ENCODE data around the gene NEK7. TPM values are rescaled to one million over a fixed set of nuclear protein-coding genes. Genes with fewer than 3 reads are reported as not detected.

NEK7 gene
- total and polyA plus RNA-seq, 9 of the 15 experiments (the other 6 are each of a cell fraction or from before 2014, with no cell fraction given) = 8.5 to 37.3 (median 27.7) TPM

DNA sequence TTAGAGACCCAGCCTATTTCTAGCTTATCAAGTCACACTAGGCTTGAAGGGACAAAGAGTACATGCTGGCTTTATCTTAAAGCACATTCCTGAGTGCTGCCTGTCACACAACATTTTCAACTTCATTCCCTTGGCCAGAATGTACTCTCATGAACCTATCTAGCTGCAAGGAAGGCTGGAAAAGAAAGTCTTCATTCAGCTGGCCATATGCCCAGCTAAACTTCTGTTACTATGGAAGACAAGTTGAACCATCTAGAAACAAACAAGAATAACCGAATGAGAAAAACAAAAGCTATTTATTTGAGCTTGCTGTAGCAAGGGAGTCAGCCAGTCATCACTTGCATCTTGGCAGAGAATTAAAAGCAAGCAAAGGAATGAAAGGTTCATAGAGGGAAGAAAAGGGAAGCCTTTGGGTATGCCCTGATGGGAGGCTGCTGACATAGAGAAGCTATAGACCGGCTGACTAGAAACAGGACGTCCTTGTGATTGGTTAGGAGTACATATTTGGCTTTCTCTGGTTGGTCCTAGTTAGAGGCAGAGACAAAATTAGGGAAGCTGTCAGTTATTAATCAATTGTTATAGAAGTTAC lies 108.4 kb downstream of the NEK7 start (continued):
- TF ChIP-seq TRIM24 (IDR thresholded peaks at IDR 0.05) = peak in 1 of 2 experiments; percentile 37; a peak in 1 of 4 replicates
- no peak for TF ChIP-seq ZNF57 (CRISPR knock-in tag; IDR thresholded peaks at IDR 0.05)
- TF ChIP-seq, protein P1, sequence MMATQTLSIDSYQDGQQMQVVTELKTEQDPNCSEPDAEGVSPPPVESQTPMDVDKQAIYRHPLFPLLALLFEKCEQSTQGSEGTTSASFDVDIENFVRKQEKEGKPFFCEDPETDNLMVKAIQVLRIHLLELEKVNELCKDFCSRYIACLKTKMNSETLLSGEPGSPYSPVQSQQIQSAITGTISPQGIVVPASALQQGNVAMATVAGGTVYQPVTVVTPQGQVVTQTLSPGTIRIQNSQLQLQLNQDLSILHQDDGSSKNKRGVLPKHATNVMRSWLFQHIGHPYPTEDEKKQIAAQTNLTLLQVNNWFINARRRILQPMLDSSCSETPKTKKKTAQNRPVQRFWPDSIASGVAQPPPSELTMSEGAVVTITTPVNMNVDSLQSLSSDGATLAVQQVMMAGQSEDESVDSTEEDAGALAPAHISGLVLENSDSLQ (IDR thresholded peaks at IDR 0.05) = peak; percentile 52; the same call in 1 of the 2 replicates
- TF ChIP-seq ZNF551 (CRISPR knock-in tag; IDR thresholded peaks at IDR 0.05) = no peak
- TF ChIP-seq TRIM28 (IDR thresholded peaks at IDR 0.05) = 0 out of 2 replicates have a peak, but pooled peaks have one; percentile 49
- TF ChIP-seq EHMT2 (IDR thresholded peaks at IDR 0.05) = peak; percentile 38; the same call in 1 of the 2 replicates
- TF ChIP-seq STAG1 (CRISPR knock-in tag; IDR thresholded peaks at IDR 0.05; ENCODE audit: borderline replicate concordance) = no peak
- no peak for TF ChIP-seq ZNF785 (CRISPR knock-in tag; IDR thresholded peaks at IDR 0.05)
- TF ChIP-seq TEAD4 (IDR thresholded peaks at IDR 0.05; ENCODE audit: low read length) = peak; percentile 60
- TF ChIP-seq TEAD4 (CRISPR knock-in tag; IDR thresholded peaks at IDR 0.05; ENCODE audit: borderline replicate concordance) = no peak
- peak; percentile 62; the same call in 1 of the 2 replicates for TF ChIP-seq TCF3 (CRISPR knock-in tag; IDR thresholded peaks at IDR 0.05)
- TF ChIP-seq MTA2 (IDR thresholded peaks at IDR 0.05; ENCODE audit: low read depth) = 0 out of 2 replicates have a peak, but pooled peaks have one; percentile 9
- TF ChIP-seq, protein P2, sequence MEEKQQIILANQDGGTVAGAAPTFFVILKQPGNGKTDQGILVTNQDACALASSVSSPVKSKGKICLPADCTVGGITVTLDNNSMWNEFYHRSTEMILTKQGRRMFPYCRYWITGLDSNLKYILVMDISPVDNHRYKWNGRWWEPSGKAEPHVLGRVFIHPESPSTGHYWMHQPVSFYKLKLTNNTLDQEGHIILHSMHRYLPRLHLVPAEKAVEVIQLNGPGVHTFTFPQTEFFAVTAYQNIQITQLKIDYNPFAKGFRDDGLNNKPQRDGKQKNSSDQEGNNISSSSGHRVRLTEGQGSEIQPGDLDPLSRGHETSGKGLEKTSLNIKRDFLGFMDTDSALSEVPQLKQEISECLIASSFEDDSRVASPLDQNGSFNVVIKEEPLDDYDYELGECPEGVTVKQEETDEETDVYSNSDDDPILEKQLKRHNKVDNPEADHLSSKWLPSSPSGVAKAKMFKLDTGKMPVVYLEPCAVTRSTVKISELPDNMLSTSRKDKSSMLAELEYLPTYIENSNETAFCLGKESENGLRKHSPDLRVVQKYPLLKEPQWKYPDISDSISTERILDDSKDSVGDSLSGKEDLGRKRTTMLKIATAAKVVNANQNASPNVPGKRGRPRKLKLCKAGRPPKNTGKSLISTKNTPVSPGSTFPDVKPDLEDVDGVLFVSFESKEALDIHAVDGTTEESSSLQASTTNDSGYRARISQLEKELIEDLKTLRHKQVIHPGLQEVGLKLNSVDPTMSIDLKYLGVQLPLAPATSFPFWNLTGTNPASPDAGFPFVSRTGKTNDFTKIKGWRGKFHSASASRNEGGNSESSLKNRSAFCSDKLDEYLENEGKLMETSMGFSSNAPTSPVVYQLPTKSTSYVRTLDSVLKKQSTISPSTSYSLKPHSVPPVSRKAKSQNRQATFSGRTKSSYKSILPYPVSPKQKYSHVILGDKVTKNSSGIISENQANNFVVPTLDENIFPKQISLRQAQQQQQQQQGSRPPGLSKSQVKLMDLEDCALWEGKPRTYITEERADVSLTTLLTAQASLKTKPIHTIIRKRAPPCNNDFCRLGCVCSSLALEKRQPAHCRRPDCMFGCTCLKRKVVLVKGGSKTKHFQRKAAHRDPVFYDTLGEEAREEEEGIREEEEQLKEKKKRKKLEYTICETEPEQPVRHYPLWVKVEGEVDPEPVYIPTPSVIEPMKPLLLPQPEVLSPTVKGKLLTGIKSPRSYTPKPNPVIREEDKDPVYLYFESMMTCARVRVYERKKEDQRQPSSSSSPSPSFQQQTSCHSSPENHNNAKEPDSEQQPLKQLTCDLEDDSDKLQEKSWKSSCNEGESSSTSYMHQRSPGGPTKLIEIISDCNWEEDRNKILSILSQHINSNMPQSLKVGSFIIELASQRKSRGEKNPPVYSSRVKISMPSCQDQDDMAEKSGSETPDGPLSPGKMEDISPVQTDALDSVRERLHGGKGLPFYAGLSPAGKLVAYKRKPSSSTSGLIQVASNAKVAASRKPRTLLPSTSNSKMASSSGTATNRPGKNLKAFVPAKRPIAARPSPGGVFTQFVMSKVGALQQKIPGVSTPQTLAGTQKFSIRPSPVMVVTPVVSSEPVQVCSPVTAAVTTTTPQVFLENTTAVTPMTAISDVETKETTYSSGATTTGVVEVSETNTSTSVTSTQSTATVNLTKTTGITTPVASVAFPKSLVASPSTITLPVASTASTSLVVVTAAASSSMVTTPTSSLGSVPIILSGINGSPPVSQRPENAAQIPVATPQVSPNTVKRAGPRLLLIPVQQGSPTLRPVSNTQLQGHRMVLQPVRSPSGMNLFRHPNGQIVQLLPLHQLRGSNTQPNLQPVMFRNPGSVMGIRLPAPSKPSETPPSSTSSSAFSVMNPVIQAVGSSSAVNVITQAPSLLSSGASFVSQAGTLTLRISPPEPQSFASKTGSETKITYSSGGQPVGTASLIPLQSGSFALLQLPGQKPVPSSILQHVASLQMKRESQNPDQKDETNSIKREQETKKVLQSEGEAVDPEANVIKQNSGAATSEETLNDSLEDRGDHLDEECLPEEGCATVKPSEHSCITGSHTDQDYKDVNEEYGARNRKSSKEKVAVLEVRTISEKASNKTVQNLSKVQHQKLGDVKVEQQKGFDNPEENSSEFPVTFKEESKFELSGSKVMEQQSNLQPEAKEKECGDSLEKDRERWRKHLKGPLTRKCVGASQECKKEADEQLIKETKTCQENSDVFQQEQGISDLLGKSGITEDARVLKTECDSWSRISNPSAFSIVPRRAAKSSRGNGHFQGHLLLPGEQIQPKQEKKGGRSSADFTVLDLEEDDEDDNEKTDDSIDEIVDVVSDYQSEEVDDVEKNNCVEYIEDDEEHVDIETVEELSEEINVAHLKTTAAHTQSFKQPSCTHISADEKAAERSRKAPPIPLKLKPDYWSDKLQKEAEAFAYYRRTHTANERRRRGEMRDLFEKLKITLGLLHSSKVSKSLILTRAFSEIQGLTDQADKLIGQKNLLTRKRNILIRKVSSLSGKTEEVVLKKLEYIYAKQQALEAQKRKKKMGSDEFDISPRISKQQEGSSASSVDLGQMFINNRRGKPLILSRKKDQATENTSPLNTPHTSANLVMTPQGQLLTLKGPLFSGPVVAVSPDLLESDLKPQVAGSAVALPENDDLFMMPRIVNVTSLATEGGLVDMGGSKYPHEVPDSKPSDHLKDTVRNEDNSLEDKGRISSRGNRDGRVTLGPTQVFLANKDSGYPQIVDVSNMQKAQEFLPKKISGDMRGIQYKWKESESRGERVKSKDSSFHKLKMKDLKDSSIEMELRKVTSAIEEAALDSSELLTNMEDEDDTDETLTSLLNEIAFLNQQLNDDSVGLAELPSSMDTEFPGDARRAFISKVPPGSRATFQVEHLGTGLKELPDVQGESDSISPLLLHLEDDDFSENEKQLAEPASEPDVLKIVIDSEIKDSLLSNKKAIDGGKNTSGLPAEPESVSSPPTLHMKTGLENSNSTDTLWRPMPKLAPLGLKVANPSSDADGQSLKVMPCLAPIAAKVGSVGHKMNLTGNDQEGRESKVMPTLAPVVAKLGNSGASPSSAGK (IDR thresholded peaks at IDR 0.05) = no peak
- TF ChIP-seq TAL1 (IDR thresholded peaks at IDR 0.05) = peak; percentile 38; the same call in 1 of the 2 replicates
- no peak for TF ChIP-seq SMARCE1 (IDR thresholded peaks at IDR 0.05)
- TF ChIP-seq BRCA1 (IDR thresholded peaks at IDR 0.05) = no peak
- no peak for TF ChIP-seq BRCA1 (CRISPR knock-in tag; IDR thresholded peaks at IDR 0.05)
- no peak for TF ChIP-seq ZNF3 (CRISPR knock-in tag; IDR thresholded peaks at IDR 0.05)
- peak; percentile 23 for TF ChIP-seq MEIS2 (IDR thresholded peaks at IDR 0.05; ENCODE audit: partially characterized antibody)
